Prostate gland (tissue), 2 donors: ENCODE measurements around the gene GNGT2. TPM values are rescaled to one million over a fixed set of nuclear protein-coding genes. Genes with fewer than 3 reads are reported as not detected.

Experiments used
- DNase-seq: peaks from one replicate; pipeline ENCODE4 v3.0.0-alpha.2; 2019; ENCODE audit warnings: low spot score
- H3K27ac ChIP-seq, 2 donors: fragments of 200-600 bp; sonication (generic); 2 replicates each; pipeline ENCODE4 v1.5.1; 2017 to 2019
- H3K27me3 ChIP-seq: fragments of 200-600 bp; sonication (generic); replicated peaks from 2 replicates; pipeline ENCODE4 v1.5.1; 2019; ENCODE audit not compliant: insufficient read depth
- H3K36me3 ChIP-seq, 2 donors: fragments of 200-600 bp; sonication (generic); 1 replicate in 1 of 2; 2 replicates in 1 of 2; pipeline versions ENCODE4 v1.5.1 to v1.8.1; 2017 to 2019
- H3K4me1 ChIP-seq: fragments of 200-600 bp; sonication (generic); replicated peaks from 2 replicates; pipeline ENCODE4 v1.5.1; 2019
- H3K4me3 ChIP-seq, 2 donors: fragments of 200-600 bp; sonication (generic); 2 replicates each; pipeline ENCODE4 v1.5.1; 2017 to 2019
- H3K9me3 ChIP-seq: fragments of 200-600 bp; sonication (generic); 2 replicates; pipeline ENCODE4 v1.5.1; 2017
- POLR2A ChIP-seq: fragments of 450-650 bp; IDR thresholded peaks from one replicate; pipeline ENCODE4 v1.6.1; 2016; ENCODE audit warnings: antibody characterized with exemption, mild to moderate bottlenecking
- POLR2AphosphoS5 ChIP-seq: sonication (generic); formaldehyde crosslinking; IDR thresholded peaks from one replicate; pipeline ENCODE4 v1.6.1; 2017; ENCODE audit warnings: antibody characterized with exemption
- WGBS: methylation state at CpG from one replicate; pipeline ENCODE4 v1.1.5; 2018; 5-methylcytosine and 5-hydroxymethylcytosine counted together
- intact Hi-C: fragments of 100-400 bp; cut with DNase I; formaldehyde crosslinking; loops from one replicate; pipeline ENCODE4 v1.14.2; 2022
- total RNA-seq, 2 donors: library from RNA; depleted of rRNA; stranded (reverse); fragments of >200 nt; gene quantifications; one replicate each; pipeline ENCODE4 v1.1.0, GENCODE V29; 2016
- TF ChIP-seq, protein P1 (sequence below), 4 experiments: fragments of 200-600 bp in 2 of 4; fragments of 450-650 bp in 2 of 4; sonication (generic) in 2 of 4; IDR thresholded peaks; 1 replicate in 3 of 4; 2 replicates in 1 of 4; pipeline ENCODE4 v1.5.1; 2016 to 2019; ENCODE audit warnings: antibody characterized with exemption in 4 of 4, mild to moderate bottlenecking in 2 of 4, moderate library complexity in 2 of 4

GNGT2 gene
- total RNA-seq = 1 to 10 TPM in 1 of 2 donors, not detected in 1; 3.1 TPM

DNA sequence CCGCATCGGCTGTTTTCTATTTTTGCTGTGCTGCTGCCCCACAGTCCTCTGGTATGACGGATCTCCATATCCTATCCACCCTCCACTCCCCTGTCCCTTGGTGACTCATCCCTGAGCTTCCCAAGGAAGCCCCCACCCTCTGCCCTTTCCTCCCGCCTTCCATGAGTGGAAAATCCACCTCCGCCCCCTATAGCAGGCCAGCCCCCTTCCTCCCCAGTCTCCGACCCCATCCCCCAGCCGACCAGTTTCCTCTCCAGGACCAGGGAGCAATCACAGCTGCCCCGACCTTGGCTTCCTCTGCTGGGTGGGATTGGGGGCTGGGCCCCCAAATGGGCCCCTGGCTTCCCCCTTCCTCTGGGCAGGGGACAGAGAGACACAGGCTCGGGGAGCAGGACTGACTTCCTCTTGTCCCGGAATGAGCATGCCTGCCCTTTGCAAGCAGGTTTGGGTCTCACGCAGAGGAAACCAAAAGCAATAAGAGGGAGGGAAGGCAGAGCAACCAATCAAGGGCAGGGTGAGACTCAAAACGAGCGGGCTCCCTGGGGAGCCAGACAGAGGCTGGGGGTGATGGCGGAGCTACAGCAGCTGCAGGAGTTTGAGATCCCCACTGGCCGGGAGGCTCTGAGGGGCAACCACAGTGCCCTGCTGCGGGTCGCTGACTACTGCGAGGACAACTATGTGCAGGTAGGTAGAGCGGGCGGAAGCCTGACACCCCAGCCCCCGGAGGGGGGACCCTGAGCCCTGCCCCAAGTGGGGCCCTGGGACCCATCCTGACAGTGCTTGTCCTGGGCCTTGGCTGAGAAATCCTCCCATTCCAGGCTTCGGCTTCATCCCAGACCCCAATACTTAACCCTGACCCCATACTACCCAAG is at the start of gene GNGT2, which contains the start of gene ABI3:
Gene GNGT2, minus strand, starts transcription at position 417 of the 872 bp plus-strand sequence. CDS start 3,152 bp downstream, outside the sequence.
Gene ABI3, plus strand, starts transcription at position 550 of the 872 bp plus-strand sequence. Its CDS starts 18 bp downstream, at position 568.
- Histone ChIP-seq H3K4me3 (peak within 1 kb of the TSS; percentile 4 to 14), H3K27me3 (peaks cover 2% of the 10 kb centered on the region), H3K36me3 (no peaks in the 10 kb centered on the region), H3K9me3 (no peaks in the 10 kb centered on the region), H3K4me1 (no peaks in the 10 kb centered on the region), H3K27ac (peak within 1 kb of the TSS; percentile 4 to 26)
- no peak for DNase-seq
- intact Hi-C loops = no loop called here
- WGBS = 33% methylated on average over 22 of the region's 22 CpGs
- TF ChIP-seq POLR2A (no peak), POLR2AphosphoS5 (no peak)
- TF ChIP-seq, protein P1, sequence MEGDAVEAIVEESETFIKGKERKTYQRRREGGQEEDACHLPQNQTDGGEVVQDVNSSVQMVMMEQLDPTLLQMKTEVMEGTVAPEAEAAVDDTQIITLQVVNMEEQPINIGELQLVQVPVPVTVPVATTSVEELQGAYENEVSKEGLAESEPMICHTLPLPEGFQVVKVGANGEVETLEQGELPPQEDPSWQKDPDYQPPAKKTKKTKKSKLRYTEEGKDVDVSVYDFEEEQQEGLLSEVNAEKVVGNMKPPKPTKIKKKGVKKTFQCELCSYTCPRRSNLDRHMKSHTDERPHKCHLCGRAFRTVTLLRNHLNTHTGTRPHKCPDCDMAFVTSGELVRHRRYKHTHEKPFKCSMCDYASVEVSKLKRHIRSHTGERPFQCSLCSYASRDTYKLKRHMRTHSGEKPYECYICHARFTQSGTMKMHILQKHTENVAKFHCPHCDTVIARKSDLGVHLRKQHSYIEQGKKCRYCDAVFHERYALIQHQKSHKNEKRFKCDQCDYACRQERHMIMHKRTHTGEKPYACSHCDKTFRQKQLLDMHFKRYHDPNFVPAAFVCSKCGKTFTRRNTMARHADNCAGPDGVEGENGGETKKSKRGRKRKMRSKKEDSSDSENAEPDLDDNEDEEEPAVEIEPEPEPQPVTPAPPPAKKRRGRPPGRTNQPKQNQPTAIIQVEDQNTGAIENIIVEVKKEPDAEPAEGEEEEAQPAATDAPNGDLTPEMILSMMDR (IDR thresholded peaks at IDR 0.05) = no peak

GRCh38 chr17:49259663-49260010 is 49.3 kb upstream of the GNGT2 start:
- H3K4me1 ChIP-seq = no peaks in the 10 kb centered on the region
- intact Hi-C loops = no loop called here
- DNase-seq = no peak
- TF ChIP-seq, protein P1 (IDR thresholded peaks at IDR 0.05) = no peak
- TF ChIP-seq POLR2A = no peak
- no peak for TF ChIP-seq POLR2AphosphoS5
- 14% methylated on average over 10 of the region's 10 CpGs for WGBS
- H3K4me3 ChIP-seq = peak overlapping the region; percentile 36 to 54
- H3K27ac ChIP-seq = peak overlapping the region; percentile 51 to 60
- no peaks in the 10 kb centered on the region for H3K36me3 ChIP-seq
- no peaks in the 10 kb centered on the region for H3K27me3 ChIP-seq
- no peaks in the 10 kb centered on the region for H3K9me3 ChIP-seq

GRCh38 chr17:49258394-49258793 is 48.0 kb upstream of the GNGT2 start:
- Histone ChIP-seq H3K4me1 (no peaks in the 10 kb centered on the region), H3K36me3 (no peaks in the 10 kb centered on the region), H3K9me3 (no peaks in the 10 kb centered on the region), H3K27me3 (no peaks in the 10 kb centered on the region), H3K4me3 (no peak overlapping the region), H3K27ac (no peak overlapping the region)
- WGBS = 96% methylated on average over 3 of the region's 3 CpGs
- no peak for DNase-seq
- TF ChIP-seq, protein P1 (IDR thresholded peaks at IDR 0.05) = no peak
- TF ChIP-seq POLR2A (no peak), POLR2AphosphoS5 (no peak)
- intact Hi-C loops = no loop called here

- Histone ChIP-seq H3K4me1 (no peaks in the 10 kb centered on the region), H3K27ac (no peak overlapping the region), H3K9me3 (no peaks in the 10 kb centered on the region), H3K36me3 (no peaks in the 10 kb centered on the region), H3K27me3 (no peaks in the 10 kb centered on the region), H3K4me3 (no peak overlapping the region)
- DNase-seq = no peak
- WGBS = 69% methylated on average over 5 of the region's 5 CpGs
- TF ChIP-seq POLR2AphosphoS5 (no peak), POLR2A (no peak)
- TF ChIP-seq, protein P1 (IDR thresholded peaks at IDR 0.05) = no peak
- intact Hi-C loops = no loop called here
Measured at GRCh38 chr17:49255125-49255524, 44.8 kb upstream of the GNGT2 start.

DNA sequence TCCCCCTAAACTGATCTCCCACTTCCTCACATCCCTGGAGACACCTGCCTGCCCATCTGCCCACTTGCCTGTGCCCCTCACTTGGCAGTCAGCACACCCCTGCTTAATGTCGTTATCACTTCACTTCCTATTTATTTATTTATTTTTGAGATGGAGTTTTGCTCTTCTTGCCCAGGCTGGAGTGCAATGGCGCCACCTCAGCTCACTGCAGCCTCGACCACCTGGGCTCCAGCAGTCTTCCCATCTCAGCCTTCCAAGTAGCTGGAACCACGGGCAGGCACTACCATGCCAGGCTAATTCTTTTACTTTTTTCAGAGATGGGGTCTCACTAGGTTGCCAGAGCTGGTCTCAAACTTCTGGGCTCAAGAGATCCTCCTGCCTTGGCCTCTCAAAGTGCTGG is 43.7 kb upstream of the GNGT2 start:
- Histone ChIP-seq H3K4me1 (no peaks in the 10 kb centered on the region), H3K36me3 (no peaks in the 10 kb centered on the region), H3K27me3 (no peaks in the 10 kb centered on the region), H3K4me3 (no peak overlapping the region), H3K27ac (peak overlapping the region in 1 of 2 donors; percentile 11), H3K9me3 (no peaks in the 10 kb centered on the region)
- intact Hi-C loops = no loop called here
- no peak for DNase-seq
- WGBS = 61% methylated on average over 4 of the region's 4 CpGs
- TF ChIP-seq POLR2AphosphoS5 (no peak), POLR2A (no peak)
